ENCODE results near the gene MYH9.

The MYH9 gene

DNA sequence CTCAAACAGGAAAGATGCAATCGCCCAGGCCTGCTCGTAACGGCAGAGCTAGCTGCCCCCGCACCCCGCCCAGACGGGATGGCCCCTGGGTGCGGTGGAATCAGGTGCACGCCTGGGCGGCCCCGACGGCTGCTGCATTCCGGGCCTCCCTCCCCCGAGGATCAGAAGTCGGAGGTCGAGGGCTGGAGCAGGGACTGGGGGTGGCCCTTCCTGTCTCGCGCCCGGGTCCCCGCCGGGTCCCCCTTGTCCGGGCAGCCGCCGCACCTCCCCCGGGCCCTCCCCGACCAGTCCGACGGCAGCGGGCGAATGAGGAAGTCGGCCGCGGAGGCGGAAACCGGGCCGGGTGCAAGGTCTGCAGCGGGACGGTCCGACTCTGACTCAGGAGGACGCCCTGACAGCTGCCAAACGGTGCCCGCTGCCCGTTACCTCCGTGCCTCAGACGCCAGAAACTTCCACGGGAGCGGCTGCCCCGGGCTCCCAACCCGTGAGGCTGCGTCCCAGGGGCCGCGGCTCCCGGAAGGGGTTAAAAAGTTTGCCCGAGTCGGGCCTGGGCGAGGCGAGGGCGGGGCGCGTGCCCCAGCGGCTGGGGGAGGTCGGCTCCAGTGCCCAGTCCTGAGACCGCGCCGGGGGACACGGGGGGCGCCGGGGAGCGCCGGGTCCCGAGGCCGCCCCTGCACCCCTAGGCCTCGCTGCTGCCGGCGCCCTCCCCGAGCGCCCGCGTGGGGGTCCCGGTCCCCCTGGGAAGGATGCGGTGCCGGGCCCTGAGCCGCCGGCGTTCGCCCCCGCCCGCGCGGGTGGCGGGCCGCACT lies 663 bp downstream of the MYH9 start:
- peak overlapping the region; percentile 97 for H3K4me3 ChIP-seq (replicated peaks; ENCODE audit: low read depth, low read length)
- DNase-seq (ENCODE audit: extremely low read depth, insufficient read length) = peak; percentile 82
- TF ChIP-seq, protein P1, sequence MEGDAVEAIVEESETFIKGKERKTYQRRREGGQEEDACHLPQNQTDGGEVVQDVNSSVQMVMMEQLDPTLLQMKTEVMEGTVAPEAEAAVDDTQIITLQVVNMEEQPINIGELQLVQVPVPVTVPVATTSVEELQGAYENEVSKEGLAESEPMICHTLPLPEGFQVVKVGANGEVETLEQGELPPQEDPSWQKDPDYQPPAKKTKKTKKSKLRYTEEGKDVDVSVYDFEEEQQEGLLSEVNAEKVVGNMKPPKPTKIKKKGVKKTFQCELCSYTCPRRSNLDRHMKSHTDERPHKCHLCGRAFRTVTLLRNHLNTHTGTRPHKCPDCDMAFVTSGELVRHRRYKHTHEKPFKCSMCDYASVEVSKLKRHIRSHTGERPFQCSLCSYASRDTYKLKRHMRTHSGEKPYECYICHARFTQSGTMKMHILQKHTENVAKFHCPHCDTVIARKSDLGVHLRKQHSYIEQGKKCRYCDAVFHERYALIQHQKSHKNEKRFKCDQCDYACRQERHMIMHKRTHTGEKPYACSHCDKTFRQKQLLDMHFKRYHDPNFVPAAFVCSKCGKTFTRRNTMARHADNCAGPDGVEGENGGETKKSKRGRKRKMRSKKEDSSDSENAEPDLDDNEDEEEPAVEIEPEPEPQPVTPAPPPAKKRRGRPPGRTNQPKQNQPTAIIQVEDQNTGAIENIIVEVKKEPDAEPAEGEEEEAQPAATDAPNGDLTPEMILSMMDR (IDR thresholded peaks at IDR 0.05; ENCODE audit: insufficient read depth, low read length, poor library complexity, severe bottlenecking) = no peak
- no peaks in the 10 kb centered on the region for H3K27me3 ChIP-seq (replicated peaks; ENCODE audit: control insufficient read depth, insufficient read depth, low read length)
- H3K36me3 ChIP-seq (ENCODE audit: control insufficient read depth, insufficient read depth, low read length) = peaks cover 4% of the 10 kb centered on the region

DNA sequence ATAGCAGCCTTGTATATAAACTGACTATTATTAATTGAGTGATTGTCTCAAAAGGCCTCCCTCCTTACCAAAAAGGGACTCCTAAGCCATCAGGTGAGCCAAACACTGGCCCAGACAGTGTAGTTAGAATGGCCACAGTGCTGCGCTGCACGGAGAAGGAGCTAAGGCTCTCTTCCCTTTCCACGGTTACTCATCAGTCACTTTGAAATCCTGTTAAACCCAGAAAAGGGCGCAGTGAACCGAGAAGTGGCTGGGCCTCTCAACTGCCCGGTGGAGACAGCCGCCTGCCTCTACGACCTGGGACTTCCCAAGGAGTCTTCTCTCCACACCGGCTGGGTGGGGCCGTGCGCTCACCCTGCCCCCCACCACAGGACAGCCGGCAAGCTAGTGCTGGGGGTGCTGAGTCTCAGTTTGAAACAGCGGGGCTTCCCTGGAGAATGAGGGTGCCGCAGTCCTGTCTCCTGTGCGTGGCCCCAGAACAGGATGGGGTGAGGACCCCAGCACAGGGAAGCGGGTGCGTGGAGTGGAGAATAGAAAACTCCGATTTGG lies 1.3 kb downstream of the MYH9 start:
- no peaks in the 10 kb centered on the region for H3K27me3 ChIP-seq (replicated peaks; ENCODE audit: control insufficient read depth, insufficient read depth, low read length)
- peak overlapping the region; percentile 97 for H3K4me3 ChIP-seq (replicated peaks; ENCODE audit: low read depth, low read length)
- peaks cover 6% of the 10 kb centered on the region for H3K36me3 ChIP-seq (ENCODE audit: control insufficient read depth, insufficient read depth, low read length)
- TF ChIP-seq, protein P1 (IDR thresholded peaks at IDR 0.05; ENCODE audit: insufficient read depth, low read length, poor library complexity, severe bottlenecking) = no peak
- DNase-seq (ENCODE audit: extremely low read depth, insufficient read length) = peak; percentile 87

DNA sequence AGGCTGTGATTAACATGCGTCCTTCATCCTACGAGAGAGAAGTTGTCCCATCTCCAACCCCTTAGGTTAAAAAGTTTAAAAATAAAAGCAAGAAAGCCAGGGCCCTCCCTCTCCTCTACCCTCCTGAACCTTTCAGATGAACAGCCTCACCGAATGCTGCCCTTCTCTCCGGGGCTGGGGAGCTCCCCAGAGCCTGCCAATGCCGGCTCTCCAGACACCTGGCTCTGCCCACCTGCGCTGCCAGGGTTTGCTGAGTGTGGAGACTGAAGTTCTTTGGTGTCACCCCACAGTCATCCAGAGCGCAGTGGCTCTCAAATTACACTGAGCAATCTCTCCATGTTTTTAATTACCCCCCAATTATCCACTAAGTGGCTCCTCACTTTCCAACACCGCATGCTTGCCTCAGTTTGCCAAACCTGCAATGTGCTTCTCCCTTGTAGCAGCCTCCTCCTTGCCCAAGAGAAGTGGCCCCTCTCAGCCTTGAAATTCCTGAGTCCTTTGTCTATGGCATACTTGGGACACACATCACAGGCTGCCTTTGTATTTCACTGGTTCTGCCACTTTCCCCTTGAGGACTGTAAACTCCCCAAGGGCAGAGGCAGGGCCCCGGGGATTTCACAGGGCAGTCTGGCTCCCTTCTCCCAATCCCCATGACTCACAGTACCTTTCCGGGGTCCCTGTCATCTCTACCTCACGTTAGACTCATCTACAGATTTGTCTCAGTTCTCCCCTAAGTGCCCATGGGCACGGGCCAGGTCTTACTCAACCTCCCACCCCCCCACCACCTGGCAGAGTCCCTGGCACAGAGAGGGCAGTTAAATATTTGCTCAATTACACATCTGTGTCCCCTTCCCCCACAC lies 2.0 kb downstream of the MYH9 start:
- peak overlapping the region; percentile 97 for H3K4me3 ChIP-seq (replicated peaks; ENCODE audit: low read depth, low read length)
- no peak for DNase-seq (ENCODE audit: extremely low read depth, insufficient read length)
- TF ChIP-seq, protein P1 (IDR thresholded peaks at IDR 0.05; ENCODE audit: insufficient read depth, low read length, poor library complexity, severe bottlenecking) = no peak

DNA sequence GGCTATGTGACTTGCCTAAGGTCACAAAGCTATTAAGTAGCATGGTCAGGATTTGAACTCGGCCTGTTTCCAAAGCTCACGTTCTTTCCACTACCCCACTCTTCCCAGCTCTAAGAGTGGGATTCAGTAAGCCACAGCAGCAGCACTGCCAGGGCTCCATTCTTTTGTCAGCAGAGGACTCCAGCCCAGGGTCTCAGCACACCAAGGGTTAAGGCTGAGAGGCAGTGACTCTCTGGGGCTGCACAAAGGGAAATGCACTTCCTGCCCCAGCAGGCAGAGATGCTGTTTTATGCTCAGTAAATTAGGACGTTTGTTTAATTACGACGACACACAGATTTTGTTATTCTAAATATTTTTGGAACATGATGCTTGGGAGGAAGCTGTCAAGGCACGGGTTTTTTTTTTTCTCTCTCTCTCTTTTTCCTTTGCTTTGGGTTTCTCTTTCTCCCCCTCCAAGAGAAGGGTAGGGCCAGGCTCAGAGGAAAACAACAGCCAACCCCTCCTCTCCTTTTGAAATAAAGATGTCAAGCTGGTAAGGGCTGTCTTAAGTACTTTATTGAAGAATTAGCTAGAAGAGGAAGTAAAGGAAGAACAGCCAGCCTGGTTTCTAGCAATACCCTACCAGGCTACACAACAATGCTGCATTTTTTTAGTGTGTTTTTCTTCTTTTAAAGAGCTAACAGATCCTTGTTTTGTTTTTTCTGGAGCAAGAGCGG lies 2.8 kb downstream of the MYH9 start:
- H3K36me3 ChIP-seq (ENCODE audit: control insufficient read depth, insufficient read depth, low read length) = peaks cover 9% of the 10 kb centered on the region
- peak overlapping the region; percentile 97 for H3K4me3 ChIP-seq (replicated peaks; ENCODE audit: low read depth, low read length)
- no peaks in the 10 kb centered on the region for H3K27me3 ChIP-seq (replicated peaks; ENCODE audit: control insufficient read depth, insufficient read depth, low read length)
- TF ChIP-seq, protein P1 (IDR thresholded peaks at IDR 0.05; ENCODE audit: insufficient read depth, low read length, poor library complexity, severe bottlenecking) = no peak
- no peak for DNase-seq (ENCODE audit: extremely low read depth, insufficient read length)

More for the DNA sequence above, 2.0 kb downstream of the MYH9 start:
- no peaks in the 10 kb centered on the region for H3K27me3 ChIP-seq (replicated peaks; ENCODE audit: control insufficient read depth, insufficient read depth, low read length)
- H3K36me3 ChIP-seq (ENCODE audit: control insufficient read depth, insufficient read depth, low read length) = peaks cover 8% of the 10 kb centered on the region

DNA sequence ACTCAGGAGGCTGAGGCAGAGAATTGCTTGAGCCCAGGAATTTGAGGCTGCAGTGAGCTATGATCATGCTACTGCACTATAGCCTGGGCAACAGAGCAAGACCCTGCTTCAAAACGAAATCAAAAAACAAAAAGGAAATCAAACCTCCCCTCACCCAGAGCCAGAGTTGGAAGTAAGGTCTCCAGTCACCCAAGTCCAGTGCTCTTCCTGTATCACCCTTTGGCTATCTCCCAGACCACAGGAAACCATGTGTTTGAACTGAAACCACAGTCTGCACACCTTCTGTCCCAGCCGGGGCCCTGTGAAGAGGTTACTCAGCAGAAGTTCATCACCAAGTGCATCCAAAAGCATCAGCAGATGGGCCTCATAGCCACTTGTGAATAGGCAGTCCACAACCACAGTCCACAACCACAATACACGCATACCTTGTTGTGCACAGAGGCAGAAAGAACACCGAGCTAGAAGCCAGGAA lies 4.6 kb downstream of the MYH9 start:
- peak; percentile 70 for DNase-seq (ENCODE audit: extremely low read depth, insufficient read length)
- peaks cover 12% of the 10 kb centered on the region for H3K36me3 ChIP-seq (ENCODE audit: control insufficient read depth, insufficient read depth, low read length)
- TF ChIP-seq, protein P1 (IDR thresholded peaks at IDR 0.05; ENCODE audit: insufficient read depth, low read length, poor library complexity, severe bottlenecking) = no peak
- H3K4me3 ChIP-seq (replicated peaks; ENCODE audit: low read depth, low read length) = no peak overlapping the region
- H3K27me3 ChIP-seq (replicated peaks; ENCODE audit: control insufficient read depth, insufficient read depth, low read length) = no peaks in the 10 kb centered on the region
